Lower leg skin (tissue), 3 donors: ENCODE data around the gene AKR7A3.

ENCODE experiments used
- CTCF ChIP-seq, 3 donors: fragments of 450-650 bp; IDR thresholded peaks; one replicate each; pipeline ENCODE4 v1.5.1; 2016; ENCODE audit warnings: antibody characterized with exemption in 3 of 3, mild to moderate bottlenecking in 3 of 3, moderate library complexity in 2 of 3
- POLR2A ChIP-seq, 2 donors: fragments of 450-650 bp; IDR thresholded peaks; one replicate each; pipeline ENCODE4 v1.6.1; 2016 to 2017; ENCODE audit warnings: antibody characterized with exemption in 2 of 2, mild to moderate bottlenecking in 1 of 2, moderate library complexity in 1 of 2

- no peak for TF ChIP-seq POLR2A (IDR thresholded peaks at IDR 0.05)
- no peak for TF ChIP-seq CTCF (IDR thresholded peaks at IDR 0.05)
Observed at GRCh38 chr1:19336543-19336942, 48.0 kb upstream of the AKR7A3 start.
